DOHH2 (cell line): Measurements from ENCODE around the gene CNIH2.

Experiments used
- CTCF ChIP-seq: fragments of 200-600 bp; sonication (generic); IDR thresholded peaks from one replicate; pipeline ENCODE4 v1.5.1; 2014; ENCODE audit warnings: antibody characterized with exemption, mild to moderate bottlenecking, low read depth, low read length; ENCODE audit not compliant: poor library complexity, severe bottlenecking
- EZH2phosphoT487 ChIP-seq: fragments of 200-600 bp; sonication (generic); IDR thresholded peaks from 2 replicates; pipeline ENCODE4 v1.6.1; 2017; ENCODE audit warnings: borderline replicate concordance, mild to moderate bottlenecking, antibody characterized with exemption, low read length, moderate library complexity, mixed read lengths

DNA sequence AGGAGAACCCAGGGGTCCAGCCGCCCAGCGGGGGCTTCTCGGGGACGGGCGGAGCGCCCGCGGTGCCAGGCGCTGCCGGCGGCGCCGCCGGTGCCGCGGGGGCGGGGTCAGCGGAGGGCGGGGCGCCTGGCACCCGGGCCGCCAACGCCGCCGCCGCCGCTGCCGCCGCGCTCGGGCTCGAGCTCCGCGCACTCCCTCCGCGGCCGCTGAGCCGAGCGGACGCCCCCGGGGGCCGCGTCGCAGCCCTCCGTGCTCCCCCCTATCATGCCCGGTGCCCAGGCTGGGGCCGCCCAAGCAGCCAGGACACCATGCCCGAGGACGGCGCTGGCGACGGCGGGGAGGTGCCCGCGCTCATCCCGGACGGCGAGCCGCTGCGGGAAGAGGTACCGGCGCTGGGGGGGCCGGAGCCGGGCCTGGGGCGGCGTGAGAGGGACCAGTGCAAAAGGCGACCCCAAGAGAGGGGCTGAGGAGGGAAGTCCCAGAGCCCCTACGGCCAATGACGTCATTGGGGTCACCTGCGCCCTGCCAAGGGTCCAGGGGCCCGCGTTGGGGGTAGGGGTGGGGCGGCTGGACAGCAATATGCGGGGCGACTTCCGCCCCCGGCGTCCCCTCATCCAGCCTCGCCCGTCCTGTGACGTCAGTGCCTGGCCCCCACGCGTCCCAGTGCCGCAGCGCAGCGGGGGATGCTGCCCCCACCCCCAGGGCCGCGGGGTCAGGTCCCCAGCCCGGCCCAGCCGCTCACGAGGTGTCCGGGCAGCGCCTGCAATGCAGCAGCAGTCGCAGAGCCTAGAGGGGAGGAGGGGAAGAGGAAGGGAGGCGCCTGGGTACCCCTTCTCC lies 13.9 kb downstream of the CNIH2 start, which contains the start of gene TMEM151A:
- TF ChIP-seq CTCF (no peak), EZH2phosphoT487 (no peak)
